Measurements from ENCODE around the gene TRIB2.

DNA sequence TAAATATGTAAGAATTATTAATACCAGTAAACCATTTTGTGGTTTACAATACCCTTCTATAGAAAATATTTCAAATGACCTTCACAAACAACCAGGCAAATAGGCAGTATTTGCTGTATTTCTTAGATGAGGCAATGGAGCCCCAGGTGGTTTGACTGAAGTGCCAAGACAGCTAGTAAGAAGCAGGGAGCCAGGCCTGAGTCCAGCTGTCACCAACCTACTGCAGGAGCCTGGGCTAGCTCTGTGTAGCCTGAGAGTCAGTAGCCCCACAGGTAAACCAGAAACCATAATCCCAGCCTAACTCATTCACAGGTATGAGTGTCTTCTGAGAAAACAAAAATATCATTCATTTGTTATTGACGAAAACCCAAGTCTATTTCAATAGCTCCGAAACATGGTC lies 45.6 kb downstream of the TRIB2 start:
- TF ChIP-seq, protein P1, sequence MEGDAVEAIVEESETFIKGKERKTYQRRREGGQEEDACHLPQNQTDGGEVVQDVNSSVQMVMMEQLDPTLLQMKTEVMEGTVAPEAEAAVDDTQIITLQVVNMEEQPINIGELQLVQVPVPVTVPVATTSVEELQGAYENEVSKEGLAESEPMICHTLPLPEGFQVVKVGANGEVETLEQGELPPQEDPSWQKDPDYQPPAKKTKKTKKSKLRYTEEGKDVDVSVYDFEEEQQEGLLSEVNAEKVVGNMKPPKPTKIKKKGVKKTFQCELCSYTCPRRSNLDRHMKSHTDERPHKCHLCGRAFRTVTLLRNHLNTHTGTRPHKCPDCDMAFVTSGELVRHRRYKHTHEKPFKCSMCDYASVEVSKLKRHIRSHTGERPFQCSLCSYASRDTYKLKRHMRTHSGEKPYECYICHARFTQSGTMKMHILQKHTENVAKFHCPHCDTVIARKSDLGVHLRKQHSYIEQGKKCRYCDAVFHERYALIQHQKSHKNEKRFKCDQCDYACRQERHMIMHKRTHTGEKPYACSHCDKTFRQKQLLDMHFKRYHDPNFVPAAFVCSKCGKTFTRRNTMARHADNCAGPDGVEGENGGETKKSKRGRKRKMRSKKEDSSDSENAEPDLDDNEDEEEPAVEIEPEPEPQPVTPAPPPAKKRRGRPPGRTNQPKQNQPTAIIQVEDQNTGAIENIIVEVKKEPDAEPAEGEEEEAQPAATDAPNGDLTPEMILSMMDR (IDR thresholded peaks at IDR 0.05), result no peak
- no peak for TF ChIP-seq POLR2A (IDR thresholded peaks at IDR 0.05)
